Epithelial cell of esophagus (primary cell): ENCODE results near the gene RNF213.

ENCODE experiments used
- DNase-seq: peaks from one replicate; pipeline ENCODE4 v3.0.0; 2010; ENCODE audit warnings: low read depth
- H3K4me3 ChIP-seq: 2 replicates; pipeline ENCODE4 v1.5.1; 2011; ENCODE audit warnings: mild to moderate bottlenecking, low read length, control low read depth
- CTCF ChIP-seq: IDR thresholded peaks from 2 replicates; pipeline ENCODE4 v1.5.1; 2011; ENCODE audit warnings: low read depth, mild to moderate bottlenecking, low read length, control low read depth, inconsistent platforms; ENCODE audit not compliant: insufficient read depth; ENCODE audit errors: missing control alignments

Gene RNF213

GRCh38 chr17:80331820-80332219, 71.2 kb downstream of the RNF213 start:
- no peak overlapping the region for H3K4me3 ChIP-seq
- DNase-seq = no peak
- TF ChIP-seq CTCF = no peak

- no peak overlapping the region for H3K4me3 ChIP-seq
- DNase-seq = no peak
- TF ChIP-seq CTCF = no peak
Measured at GRCh38 chr17:80337195-80337895, 76.7 kb downstream of the RNF213 start.

- TF ChIP-seq CTCF = no peak
- no peak overlapping the region for H3K4me3 ChIP-seq
- DNase-seq = no peak
Measured at GRCh38 chr17:80339118-80339517, 78.5 kb downstream of the RNF213 start.

- no peak overlapping the region for H3K4me3 ChIP-seq
- DNase-seq = no peak
- TF ChIP-seq CTCF = no peak
Measured at GRCh38 chr17:80339731-80340456, 79.2 kb downstream of the RNF213 start.

GRCh38 chr17:80345321-80345720, 84.7 kb downstream of the RNF213 start:
- TF ChIP-seq CTCF = no peak
- DNase-seq = no peak
- no peak overlapping the region for H3K4me3 ChIP-seq

GRCh38 chr17:80345841-80346497, 85.3 kb downstream of the RNF213 start:
- H3K4me3 ChIP-seq = no peak overlapping the region
- no peak for DNase-seq
- TF ChIP-seq CTCF = no peak
